ENCODE measurements around the gene CUL4A. TPM values are rescaled to one million over a fixed set of nuclear protein-coding genes. Genes with fewer than 3 reads are reported as not detected.

The CUL4A gene
- total and polyA plus RNA-seq, 2 donors (not counting 1 experiment from before 2014, with no cell fraction given), result 37.5 to 80.4 TPM

- no peaks in the 10 kb centered on the region for H3K27me3 ChIP-seq (replicated peaks in 1 of 4; ENCODE audit: control extremely low read depth in 1 of 4, control insufficient read depth in 3 of 4, insufficient read depth in 4 of 4, low read length in 3 of 4)
- ChIA-PET POLR2A (no interaction called here), CTCF (no interaction called here)
- Mint-ChIP-seq H3K9me3 (ENCODE audit: insufficient read depth) (no peaks in the 10 kb centered on the region), H3K4me3 (no peak overlapping the region), H3K27ac (no peak overlapping the region), H3K27me3 (no peaks in the 10 kb centered on the region), H3K4me1 (no peaks in the 10 kb centered on the region)
- ATAC-seq (ENCODE audit: low read depth), result no peak
- DNase-seq, result no peak
- no peak overlapping the region for H3K4me3 ChIP-seq (ENCODE audit: control extremely low read depth in 1 of 5, extremely low read depth in 1 of 5, insufficient read depth in 1 of 5, low read depth in 2 of 5, low read length in 4 of 5)
- TF ChIP-seq CTCF (IDR thresholded peaks at IDR 0.05), result no peak
- TF ChIP-seq EZH2 (IDR thresholded peaks at IDR 0.05; ENCODE audit: borderline replicate concordance, insufficient read depth, low read depth, low read length, poor library complexity, severe bottlenecking), result no peak
- 80% methylated on average over 1 of the region's 6 CpGs for WGBS (ENCODE audit: insufficient coverage)
- H3K27ac ChIP-seq (ENCODE audit: low read length in 2 of 2), result no peak overlapping the region
- no peaks in the 10 kb centered on the region for H3K4me1 ChIP-seq (ENCODE audit: control insufficient read depth in 2 of 2, insufficient read depth in 2 of 2, low read length in 2 of 2)
- no peaks in the 10 kb centered on the region for H3K9me3 ChIP-seq (ENCODE audit: control extremely low read depth in 1 of 3, control insufficient read depth in 2 of 3, insufficient read depth in 1 of 3, low read length in 2 of 3)
- H3K36me3 ChIP-seq (replicated peaks in 1 of 2; ENCODE audit: control extremely low read depth in 1 of 2, control insufficient read depth in 1 of 2, extremely low read depth in 1 of 2, insufficient read depth in 2 of 2, low read length in 1 of 2), result peaks cover 3 to 62% of the 10 kb centered on the region in 2 experiments
- peaks cover 11% of the 10 kb centered on the region for H3K79me2 ChIP-seq (ENCODE audit: control insufficient read depth, insufficient read depth, low read length)
- no peak overlapping the region for H3K4me2 ChIP-seq (replicated peaks; ENCODE audit: low read depth, low read length, poor library complexity, severe bottlenecking)
- no peak overlapping the region for H3K9ac ChIP-seq (ENCODE audit: low read length)
- H2AFZ ChIP-seq (ENCODE audit: insufficient read depth, low read depth, low read length, poor library complexity, severe bottlenecking), result no peak overlapping the region
- no peaks in the 10 kb centered on the region for H4K20me1 ChIP-seq (ENCODE audit: control insufficient read depth, insufficient read depth, low read length, poor library complexity, severe bottlenecking)
- intact Hi-C loops (cut with micrococcal nuclease), result no loop called here
Measured at GRCh38 chr13:113195360-113195759, 14.1 kb upstream of the CUL4A start.

- DNase-seq, result no peak
- POLR2A ChIA-PET, result no interaction called here
- Histone ChIP-seq H3K9ac (ENCODE audit: low read length) (no peak overlapping the region), H3K4me3 (ENCODE audit: control extremely low read depth in 1 of 5, extremely low read depth in 1 of 5, insufficient read depth in 1 of 5, low read depth in 2 of 5, low read length in 4 of 5) (no peak overlapping the region), H3K4me2 (replicated peaks; ENCODE audit: low read depth, low read length, poor library complexity, severe bottlenecking) (no peak overlapping the region), H3K27ac (ENCODE audit: low read length in 2 of 2) (no peak overlapping the region), H4K20me1 (ENCODE audit: control insufficient read depth, insufficient read depth, low read length, poor library complexity, severe bottlenecking) (peaks cover 3% of the 10 kb centered on the region), H3K27me3 (replicated peaks in 1 of 4; ENCODE audit: control extremely low read depth in 1 of 4, control insufficient read depth in 3 of 4, insufficient read depth in 4 of 4, low read length in 3 of 4) (no peaks in the 10 kb centered on the region), H2AFZ (ENCODE audit: insufficient read depth, low read depth, low read length, poor library complexity, severe bottlenecking) (no peak overlapping the region), H3K79me2 (ENCODE audit: control insufficient read depth, insufficient read depth, low read length) (peaks cover 23% of the 10 kb centered on the region), H3K36me3 (replicated peaks in 1 of 2; ENCODE audit: control extremely low read depth in 1 of 2, control insufficient read depth in 1 of 2, extremely low read depth in 1 of 2, insufficient read depth in 2 of 2, low read length in 1 of 2) (peaks cover 3 to 59% of the 10 kb centered on the region in 2 experiments), H3K9me3 (ENCODE audit: control extremely low read depth in 1 of 3, control insufficient read depth in 2 of 3, insufficient read depth in 1 of 3, low read length in 2 of 3) (no peaks in the 10 kb centered on the region), H3K4me1 (ENCODE audit: control insufficient read depth in 2 of 2, insufficient read depth in 2 of 2, low read length in 2 of 2) (no peaks in the 10 kb centered on the region)
- intact Hi-C loops (cut with micrococcal nuclease), result no loop called here
- no peak overlapping the region for H3K4me3 Mint-ChIP-seq
- no peak for TF ChIP-seq EZH2 (IDR thresholded peaks at IDR 0.05; ENCODE audit: borderline replicate concordance, insufficient read depth, low read depth, low read length, poor library complexity, severe bottlenecking)
- no peak for TF ChIP-seq CTCF (IDR thresholded peaks at IDR 0.05)
- 94% methylated on average over 9 of the region's 9 CpGs for WGBS (ENCODE audit: insufficient coverage)
- no peak for ATAC-seq (ENCODE audit: low read depth)
- no peak overlapping the region for H3K27ac Mint-ChIP-seq
- no peaks in the 10 kb centered on the region for H3K27me3 Mint-ChIP-seq
- CTCF ChIA-PET, result no interaction called here
- peaks cover 1% of the 10 kb centered on the region for H3K4me1 Mint-ChIP-seq
- no peaks in the 10 kb centered on the region for H3K9me3 Mint-ChIP-seq (ENCODE audit: insufficient read depth)
Measured at GRCh38 chr13:113196970-113197737, 12.3 kb upstream of the CUL4A start.
